Fibroblast of pulmonary artery (primary cell): ENCODE measurements around the gene EPB41.

ENCODE experiments used
- DNase-seq: peaks from one replicate; pipeline ENCODE4 v3.0.0-alpha.2; 2010; ENCODE audit warnings: low read depth
- H3K4me3 ChIP-seq: replicated peaks from 2 replicates; pipeline ENCODE4 v1.5.1; 2011; ENCODE audit warnings: low read depth, mild to moderate bottlenecking, control low read depth, low read length, moderate library complexity
- CTCF ChIP-seq: IDR thresholded peaks from 2 replicates; pipeline ENCODE4 v1.5.1; 2011; ENCODE audit warnings: mild to moderate bottlenecking, control low read depth, low read length, inconsistent platforms; ENCODE audit errors: missing control alignments

EPB41 gene

GRCh38 chr1:29002792-29003191 is 88.4 kb downstream of the EPB41 start:
- no peak for DNase-seq
- TF ChIP-seq CTCF: no peak

DNA sequence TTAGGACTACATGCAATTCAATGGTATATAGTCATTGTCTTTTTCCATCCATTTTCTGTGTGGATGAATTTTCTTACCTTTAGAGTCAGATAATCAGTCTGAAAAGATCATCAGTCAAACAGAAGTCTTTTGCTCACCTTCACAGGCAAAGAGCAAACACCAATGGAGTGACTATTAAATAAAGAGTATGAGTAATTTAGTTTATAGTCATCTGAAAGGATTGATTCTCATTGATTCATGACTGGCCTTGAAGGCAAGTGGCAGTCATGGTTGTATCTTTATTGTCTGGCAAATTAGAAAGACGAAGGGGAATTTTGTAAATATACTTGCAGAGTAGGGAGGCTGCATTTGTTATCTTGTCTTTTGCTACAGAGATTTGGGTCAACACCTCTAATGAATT is 89.9 kb downstream of the EPB41 start:
- H3K4me3 ChIP-seq: no peak overlapping the region
- no peak for TF ChIP-seq CTCF
- DNase-seq: no peak

More at GRCh38 chr1:29002792-29003191, 88.4 kb downstream of the EPB41 start:
- H3K4me3 ChIP-seq: no peak overlapping the region

DNA sequence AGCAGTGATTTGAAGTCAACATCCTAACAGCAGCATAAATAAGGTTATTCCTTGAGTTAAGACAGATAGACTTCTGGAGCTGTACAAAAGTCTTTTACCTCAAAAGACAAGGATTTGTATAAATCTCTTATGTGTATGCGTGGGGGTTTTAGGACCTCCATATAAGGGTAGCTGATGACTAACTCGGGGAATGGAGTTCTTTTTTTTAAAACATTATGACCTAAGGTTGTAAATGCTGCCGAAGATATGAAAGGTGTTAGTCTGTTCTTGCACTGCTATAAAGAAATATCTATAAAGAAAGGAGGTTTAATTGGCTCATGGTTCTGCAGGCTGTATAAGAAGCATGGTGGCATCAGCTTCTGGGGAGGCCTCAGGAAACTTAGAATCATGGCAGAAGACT is 90.4 kb downstream of the EPB41 start:
- DNase-seq: no peak
- H3K4me3 ChIP-seq: no peak overlapping the region
- no peak for TF ChIP-seq CTCF

DNA sequence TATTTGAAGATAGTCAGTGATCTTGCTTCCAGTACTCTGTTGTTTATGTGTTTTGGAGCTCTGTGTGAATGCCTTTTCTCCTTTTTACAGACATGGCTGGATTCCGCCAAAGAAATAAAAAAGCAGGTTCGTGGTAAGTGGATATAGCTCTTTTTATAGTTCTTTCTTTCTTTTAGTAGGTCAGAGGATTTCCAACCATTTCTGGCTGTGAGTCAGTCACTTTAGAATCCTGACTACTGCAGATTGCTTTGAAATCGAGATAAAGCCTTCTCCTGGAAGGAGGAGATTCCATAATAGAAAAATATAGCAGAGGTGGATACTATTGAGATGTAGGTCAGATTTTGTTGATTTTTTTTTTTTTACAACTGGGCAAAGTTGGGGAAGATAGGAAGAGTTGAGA is 97.4 kb downstream of the EPB41 start:
- TF ChIP-seq CTCF: no peak
- no peak overlapping the region for H3K4me3 ChIP-seq
- DNase-seq: no peak

DNA sequence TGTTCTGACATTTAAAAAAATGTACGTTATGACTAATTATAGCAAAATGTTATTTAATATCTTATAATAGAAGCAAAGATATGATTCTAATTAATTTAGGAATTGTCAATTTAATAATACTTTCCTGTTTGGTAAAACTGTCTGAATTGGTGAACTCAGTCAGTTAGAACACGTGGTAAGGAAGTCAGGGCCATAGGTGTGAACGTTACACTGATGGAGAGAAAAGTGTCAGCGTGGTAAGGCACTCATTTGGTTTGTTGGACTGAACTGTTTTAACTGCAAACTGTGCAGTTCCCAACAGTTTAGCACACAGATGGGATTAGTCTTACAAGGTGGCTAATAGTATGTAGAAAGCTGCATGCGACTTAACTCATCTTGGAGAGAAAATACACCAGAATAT is 102.9 kb downstream of the EPB41 start:
- TF ChIP-seq CTCF: no peak
- no peak for DNase-seq
- no peak overlapping the region for H3K4me3 ChIP-seq

GRCh38 chr1:29017975-29018712 is 103.8 kb downstream of the EPB41 start:
- no peak for DNase-seq
- no peak for TF ChIP-seq CTCF
- no peak overlapping the region for H3K4me3 ChIP-seq

GRCh38 chr1:29022620-29023019 is 108.3 kb downstream of the EPB41 start:
- H3K4me3 ChIP-seq: no peak overlapping the region
- no peak for TF ChIP-seq CTCF

More at GRCh38 chr1:29022620-29023019, 108.3 kb downstream of the EPB41 start:
- DNase-seq: no peak
